HepG2 (cell line): ENCODE data around the gene FAM171A2. TPM values are rescaled to one million over a fixed set of nuclear protein-coding genes. Genes with fewer than 3 reads are reported as not detected.

ENCODE experiments used
- AGO1 ChIP-seq: fragments of 200-400 bp; formaldehyde crosslinking; IDR thresholded peaks from 2 replicates; pipeline ENCODE4 v1.6.1; 2017; ENCODE audit warnings: mild to moderate bottlenecking, low read depth, low read length, moderate library complexity; ENCODE audit not compliant: poor library complexity, severe bottlenecking
- ATF7-NPFF ChIP-seq: sonication (generic); formaldehyde crosslinking; IDR thresholded peaks from 2 replicates; pipeline ENCODE4 v1.8.1; 2023; ENCODE audit warnings: mild to moderate bottlenecking, low read depth, missing genetic modification reagents, moderate library complexity
- CBX5 ChIP-seq: sonication (generic); formaldehyde crosslinking; IDR thresholded peaks from 2 replicates; pipeline ENCODE4 v1.4.0; 2020; ENCODE audit warnings: missing genetic modification reagents, borderline replicate concordance
- GABPB1 ChIP-seq: IDR thresholded peaks from 2 replicates; pipeline ENCODE4 v1.6.1; 2016; ENCODE audit warnings: mild to moderate bottlenecking, missing genetic modification reagents, moderate library complexity, missing compliant biosample characterization
- GLI4 ChIP-seq: sonication (generic); formaldehyde crosslinking; IDR thresholded peaks from 2 replicates; pipeline ENCODE4 v1.5.1; 2020; ENCODE audit warnings: missing genetic modification reagents, mild to moderate bottlenecking, moderate library complexity, borderline replicate concordance
- IKZF1 ChIP-seq: fragments of 450-650 bp; IDR thresholded peaks from 2 replicates; pipeline ENCODE4 v1.7.1; 2016
- KDM1A ChIP-seq: IDR thresholded peaks from 2 replicates; pipeline ENCODE4 v1.6.1; 2016; ENCODE audit warnings: missing compliant biosample characterization
- KLF9 ChIP-seq: IDR thresholded peaks from 2 replicates; pipeline ENCODE4 v1.6.1; 2016; ENCODE audit warnings: low read depth
- MEIS1 ChIP-seq: sonication (generic); formaldehyde crosslinking; IDR thresholded peaks from 2 replicates; pipeline ENCODE4 v1.9.0; 2021; ENCODE audit warnings: mild to moderate bottlenecking, missing genetic modification reagents, moderate library complexity, borderline replicate concordance
- NRL ChIP-seq: sonication (generic); formaldehyde crosslinking; IDR thresholded peaks from 2 replicates; pipeline ENCODE4 v1.5.0; 2020; ENCODE audit warnings: missing genetic modification reagents, mild to moderate bottlenecking, moderate library complexity, borderline replicate concordance
- WIZ ChIP-seq: sonication (generic); formaldehyde crosslinking; IDR thresholded peaks from 2 replicates; pipeline ENCODE4 v1.5.1; 2020; ENCODE audit warnings: mild to moderate bottlenecking, missing genetic modification reagents
- ZFP36 ChIP-seq: fragments of 150-350 bp; IDR thresholded peaks from 2 replicates; pipeline ENCODE4 v1.6.1; 2018; ENCODE audit warnings: borderline replicate concordance, low read length, low read depth; ENCODE audit not compliant: partially characterized antibody
- ZIK1 ChIP-seq: sonication (generic); formaldehyde crosslinking; IDR thresholded peaks from 2 replicates; pipeline ENCODE4 v1.5.0; 2020; ENCODE audit warnings: mild to moderate bottlenecking, low read depth, missing genetic modification reagents, borderline replicate concordance
- ZNF572 ChIP-seq: sonication (generic); formaldehyde crosslinking; IDR thresholded peaks from 2 replicates; pipeline ENCODE4 v1.5.1; 2020; ENCODE audit warnings: mild to moderate bottlenecking, missing genetic modification reagents
- ZSCAN29 ChIP-seq: sonication (generic); formaldehyde crosslinking; conservative IDR thresholded peaks from 2 replicates; pipeline ENCODE4 v1.4.0; 2020; ENCODE audit warnings: mild to moderate bottlenecking, missing genetic modification reagents
- polyA plus RNA-seq, 8 experiments: library from polyadenylated mRNA; depleted of rRNA in 3 of 8; stranded (reverse) in 7 of 8; unstranded in 1 of 8; fragments of >200 nt; fragmentation: Illumina TruSeq in 4 of 8; extraction: Trizol in 4 of 8; gene quantifications; 2 replicates each; pipeline versions ENCODE4 v1.2.1 to v1.2.3, GENCODE V29; 2011 to 2016; ENCODE audit warnings: low read depth in 4 of 8, missing spikeins in 1 of 8, mixed read lengths in 1 of 8; ENCODE audit not compliant: insufficient read depth in 1 of 8
- total RNA-seq, 5 experiments: library from RNA; depleted of rRNA; stranded (reverse); fragments of >200 nt; fragmentation: Illumina TruSeq; extraction: Trizol; gene quantifications; 2 replicates each; pipeline ENCODE4 v1.2.3, GENCODE V29; 2016; ENCODE audit warnings: low read depth in 1 of 5
- TF ChIP-seq, protein P1 (sequence below): sonication (generic); formaldehyde crosslinking; IDR thresholded peaks from 2 replicates; pipeline ENCODE4 v1.4.0; 2020; ENCODE audit warnings: missing genetic modification reagents
- TF ChIP-seq, protein P2 (sequence below): sonication (generic); formaldehyde crosslinking; IDR thresholded peaks from 2 replicates; pipeline ENCODE4 v1.4.0; 2020; ENCODE audit warnings: missing genetic modification reagents
- TF ChIP-seq, protein P3 (sequence below): sonication (generic); formaldehyde crosslinking; IDR thresholded peaks from 2 replicates; pipeline ENCODE4 v1.9.0; 2021; ENCODE audit warnings: missing genetic modification reagents, borderline replicate concordance
- TF ChIP-seq, protein P4 (sequence below): IDR thresholded peaks from 2 replicates; pipeline ENCODE4 v1.6.1; 2018; ENCODE audit warnings: missing genetic modification reagents
- TF ChIP-seq, protein P5 (sequence below): sonication (generic); formaldehyde crosslinking; conservative IDR thresholded peaks from 2 replicates; pipeline ENCODE4 v1.4.0; 2020; ENCODE audit warnings: missing genetic modification reagents

The FAM171A2 gene
- total and polyA plus RNA-seq, 2 of the 13 experiments (the other 11 are each of a cell fraction or from before 2014, with no cell fraction given), result 1.8 to 3.6 TPM

DNA sequence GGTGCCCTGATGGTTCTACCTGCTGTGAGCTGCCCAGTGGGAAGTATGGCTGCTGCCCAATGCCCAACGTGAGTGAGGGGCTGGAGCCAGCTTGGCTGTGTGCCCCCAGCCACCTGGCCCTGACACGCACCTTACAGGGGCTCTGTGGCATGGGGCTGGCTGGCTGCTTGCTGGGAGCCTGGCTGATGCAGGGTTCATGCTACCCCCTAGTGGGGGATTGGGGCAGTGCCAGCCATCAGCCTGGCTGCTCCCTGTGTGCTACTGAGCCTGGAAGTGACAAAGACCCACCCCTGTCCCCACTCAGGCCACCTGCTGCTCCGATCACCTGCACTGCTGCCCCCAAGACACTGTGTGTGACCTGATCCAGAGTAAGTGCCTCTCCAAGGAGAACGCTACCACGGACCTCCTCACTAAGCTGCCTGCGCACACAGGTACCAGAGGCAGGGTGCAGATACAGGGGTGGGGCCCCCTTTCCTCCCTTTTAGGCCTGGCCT lies 12.9 kb downstream of the FAM171A2 start (continued):
- TF ChIP-seq KLF9 (CRISPR knock-in tag) (no peak), NRL (CRISPR knock-in tag) (no peak), GLI4 (CRISPR knock-in tag) (no peak), MEIS1 (CRISPR knock-in tag) (no peak), IKZF1 (no peak), ATF7-NPFF (CRISPR knock-in tag) (no peak), ZFP36 (no peak), ZSCAN29 (no peak), ZIK1 (CRISPR knock-in tag) (no peak), GABPB1 (CRISPR knock-in tag) (0 out of 2 replicates have a peak, but pooled peaks have one; percentile 38), CBX5 (CRISPR knock-in tag) (0 out of 2 replicates have a peak, but pooled peaks have one; percentile 36), ZNF572 (no peak), AGO1 (no peak), WIZ (no peak), KDM1A (CRISPR knock-in tag) (no peak)
- TF ChIP-seq, protein P1, sequence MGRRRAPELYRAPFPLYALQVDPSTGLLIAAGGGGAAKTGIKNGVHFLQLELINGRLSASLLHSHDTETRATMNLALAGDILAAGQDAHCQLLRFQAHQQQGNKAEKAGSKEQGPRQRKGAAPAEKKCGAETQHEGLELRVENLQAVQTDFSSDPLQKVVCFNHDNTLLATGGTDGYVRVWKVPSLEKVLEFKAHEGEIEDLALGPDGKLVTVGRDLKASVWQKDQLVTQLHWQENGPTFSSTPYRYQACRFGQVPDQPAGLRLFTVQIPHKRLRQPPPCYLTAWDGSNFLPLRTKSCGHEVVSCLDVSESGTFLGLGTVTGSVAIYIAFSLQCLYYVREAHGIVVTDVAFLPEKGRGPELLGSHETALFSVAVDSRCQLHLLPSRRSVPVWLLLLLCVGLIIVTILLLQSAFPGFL (CRISPR knock-in tag), result no peak
- TF ChIP-seq, protein P2, sequence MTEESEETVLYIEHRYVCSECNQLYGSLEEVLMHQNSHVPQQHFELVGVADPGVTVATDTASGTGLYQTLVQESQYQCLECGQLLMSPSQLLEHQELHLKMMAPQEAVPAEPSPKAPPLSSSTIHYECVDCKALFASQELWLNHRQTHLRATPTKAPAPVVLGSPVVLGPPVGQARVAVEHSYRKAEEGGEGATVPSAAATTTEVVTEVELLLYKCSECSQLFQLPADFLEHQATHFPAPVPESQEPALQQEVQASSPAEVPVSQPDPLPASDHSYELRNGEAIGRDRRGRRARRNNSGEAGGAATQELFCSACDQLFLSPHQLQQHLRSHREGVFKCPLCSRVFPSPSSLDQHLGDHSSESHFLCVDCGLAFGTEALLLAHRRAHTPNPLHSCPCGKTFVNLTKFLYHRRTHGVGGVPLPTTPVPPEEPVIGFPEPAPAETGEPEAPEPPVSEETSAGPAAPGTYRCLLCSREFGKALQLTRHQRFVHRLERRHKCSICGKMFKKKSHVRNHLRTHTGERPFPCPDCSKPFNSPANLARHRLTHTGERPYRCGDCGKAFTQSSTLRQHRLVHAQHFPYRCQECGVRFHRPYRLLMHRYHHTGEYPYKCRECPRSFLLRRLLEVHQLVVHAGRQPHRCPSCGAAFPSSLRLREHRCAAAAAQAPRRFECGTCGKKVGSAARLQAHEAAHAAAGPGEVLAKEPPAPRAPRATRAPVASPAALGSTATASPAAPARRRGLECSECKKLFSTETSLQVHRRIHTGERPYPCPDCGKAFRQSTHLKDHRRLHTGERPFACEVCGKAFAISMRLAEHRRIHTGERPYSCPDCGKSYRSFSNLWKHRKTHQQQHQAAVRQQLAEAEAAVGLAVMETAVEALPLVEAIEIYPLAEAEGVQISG (CRISPR knock-in tag), result peak; percentile 56; the same call in 1 of the 2 replicates
- TF ChIP-seq, protein P3, sequence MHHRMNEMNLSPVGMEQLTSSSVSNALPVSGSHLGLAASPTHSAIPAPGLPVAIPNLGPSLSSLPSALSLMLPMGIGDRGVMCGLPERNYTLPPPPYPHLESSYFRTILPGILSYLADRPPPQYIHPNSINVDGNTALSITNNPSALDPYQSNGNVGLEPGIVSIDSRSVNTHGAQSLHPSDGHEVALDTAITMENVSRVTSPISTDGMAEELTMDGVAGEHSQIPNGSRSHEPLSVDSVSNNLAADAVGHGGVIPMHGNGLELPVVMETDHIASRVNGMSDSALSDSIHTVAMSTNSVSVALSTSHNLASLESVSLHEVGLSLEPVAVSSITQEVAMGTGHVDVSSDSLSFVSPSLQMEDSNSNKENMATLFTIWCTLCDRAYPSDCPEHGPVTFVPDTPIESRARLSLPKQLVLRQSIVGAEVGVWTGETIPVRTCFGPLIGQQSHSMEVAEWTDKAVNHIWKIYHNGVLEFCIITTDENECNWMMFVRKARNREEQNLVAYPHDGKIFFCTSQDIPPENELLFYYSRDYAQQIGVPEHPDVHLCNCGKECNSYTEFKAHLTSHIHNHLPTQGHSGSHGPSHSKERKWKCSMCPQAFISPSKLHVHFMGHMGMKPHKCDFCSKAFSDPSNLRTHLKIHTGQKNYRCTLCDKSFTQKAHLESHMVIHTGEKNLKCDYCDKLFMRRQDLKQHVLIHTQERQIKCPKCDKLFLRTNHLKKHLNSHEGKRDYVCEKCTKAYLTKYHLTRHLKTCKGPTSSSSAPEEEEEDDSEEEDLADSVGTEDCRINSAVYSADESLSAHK (CRISPR knock-in tag), result no peak
- TF ChIP-seq, protein P4, sequence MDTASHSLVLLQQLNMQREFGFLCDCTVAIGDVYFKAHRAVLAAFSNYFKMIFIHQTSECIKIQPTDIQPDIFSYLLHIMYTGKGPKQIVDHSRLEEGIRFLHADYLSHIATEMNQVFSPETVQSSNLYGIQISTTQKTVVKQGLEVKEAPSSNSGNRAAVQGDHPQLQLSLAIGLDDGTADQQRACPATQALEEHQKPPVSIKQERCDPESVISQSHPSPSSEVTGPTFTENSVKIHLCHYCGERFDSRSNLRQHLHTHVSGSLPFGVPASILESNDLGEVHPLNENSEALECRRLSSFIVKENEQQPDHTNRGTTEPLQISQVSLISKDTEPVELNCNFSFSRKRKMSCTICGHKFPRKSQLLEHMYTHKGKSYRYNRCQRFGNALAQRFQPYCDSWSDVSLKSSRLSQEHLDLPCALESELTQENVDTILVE, result peak; percentile 34; the same call in 1 of the 2 replicates
- TF ChIP-seq, protein P5, sequence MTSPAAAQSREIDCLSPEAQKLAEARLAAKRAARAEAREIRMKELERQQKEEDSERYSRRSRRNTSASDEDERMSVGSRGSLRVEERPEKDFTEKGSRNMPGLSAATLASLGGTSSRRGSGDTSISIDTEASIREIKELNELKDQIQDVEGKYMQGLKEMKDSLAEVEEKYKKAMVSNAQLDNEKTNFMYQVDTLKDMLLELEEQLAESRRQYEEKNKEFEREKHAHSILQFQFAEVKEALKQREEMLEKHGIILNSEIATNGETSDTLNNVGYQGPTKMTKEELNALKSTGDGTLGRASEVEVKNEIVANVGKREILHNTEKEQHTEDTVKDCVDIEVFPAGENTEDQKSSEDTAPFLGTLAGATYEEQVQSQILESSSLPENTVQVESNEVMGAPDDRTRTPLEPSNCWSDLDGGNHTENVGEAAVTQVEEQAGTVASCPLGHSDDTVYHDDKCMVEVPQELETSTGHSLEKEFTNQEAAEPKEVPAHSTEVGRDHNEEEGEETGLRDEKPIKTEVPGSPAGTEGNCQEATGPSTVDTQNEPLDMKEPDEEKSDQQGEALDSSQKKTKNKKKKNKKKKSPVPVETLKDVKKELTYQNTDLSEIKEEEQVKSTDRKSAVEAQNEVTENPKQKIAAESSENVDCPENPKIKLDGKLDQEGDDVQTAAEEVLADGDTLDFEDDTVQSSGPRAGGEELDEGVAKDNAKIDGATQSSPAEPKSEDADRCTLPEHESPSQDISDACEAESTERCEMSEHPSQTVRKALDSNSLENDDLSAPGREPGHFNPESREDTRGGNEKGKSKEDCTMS (CRISPR knock-in tag), result no peak
